ENCODE results near the gene NOS3.

DNA sequence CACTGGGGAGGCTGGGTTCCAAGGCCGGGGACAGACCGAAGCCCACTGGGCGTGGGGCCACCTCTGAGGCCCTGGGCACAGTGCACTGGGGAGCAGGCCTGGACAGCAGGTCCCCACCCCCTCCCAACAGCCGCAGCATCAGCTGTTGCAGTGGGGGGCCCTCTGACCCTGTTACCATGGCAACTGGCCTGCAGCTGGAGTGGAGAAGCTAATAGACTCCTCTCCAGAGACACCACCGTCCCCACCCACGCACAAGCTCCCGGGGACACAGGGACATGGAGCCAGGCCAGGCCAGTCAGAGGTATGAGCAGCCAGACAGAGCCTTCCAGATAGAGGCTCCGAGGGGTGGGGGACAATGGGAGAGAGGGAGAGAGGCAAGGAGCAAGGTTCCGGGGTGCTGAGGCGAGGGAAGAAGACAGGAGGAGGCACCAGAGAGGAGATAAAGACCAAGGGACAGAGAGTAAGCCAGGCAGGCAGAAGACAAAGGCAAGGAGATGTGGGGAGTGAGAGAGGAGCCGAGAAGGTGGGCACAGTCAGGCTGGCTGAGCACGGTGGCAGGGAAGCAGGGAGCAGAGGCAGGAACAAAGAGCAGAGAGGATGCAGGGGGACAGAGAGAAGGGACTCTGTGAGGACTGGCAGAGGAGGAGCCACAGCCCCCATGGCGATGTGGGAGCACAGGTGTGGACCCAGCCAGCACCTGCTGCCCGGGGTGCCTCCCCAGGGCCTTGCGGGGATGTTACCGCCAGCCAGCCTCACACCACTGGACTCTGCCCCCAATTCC lies 19.4 kb upstream of the NOS3 start:
- TF ChIP-seq, protein P1, sequence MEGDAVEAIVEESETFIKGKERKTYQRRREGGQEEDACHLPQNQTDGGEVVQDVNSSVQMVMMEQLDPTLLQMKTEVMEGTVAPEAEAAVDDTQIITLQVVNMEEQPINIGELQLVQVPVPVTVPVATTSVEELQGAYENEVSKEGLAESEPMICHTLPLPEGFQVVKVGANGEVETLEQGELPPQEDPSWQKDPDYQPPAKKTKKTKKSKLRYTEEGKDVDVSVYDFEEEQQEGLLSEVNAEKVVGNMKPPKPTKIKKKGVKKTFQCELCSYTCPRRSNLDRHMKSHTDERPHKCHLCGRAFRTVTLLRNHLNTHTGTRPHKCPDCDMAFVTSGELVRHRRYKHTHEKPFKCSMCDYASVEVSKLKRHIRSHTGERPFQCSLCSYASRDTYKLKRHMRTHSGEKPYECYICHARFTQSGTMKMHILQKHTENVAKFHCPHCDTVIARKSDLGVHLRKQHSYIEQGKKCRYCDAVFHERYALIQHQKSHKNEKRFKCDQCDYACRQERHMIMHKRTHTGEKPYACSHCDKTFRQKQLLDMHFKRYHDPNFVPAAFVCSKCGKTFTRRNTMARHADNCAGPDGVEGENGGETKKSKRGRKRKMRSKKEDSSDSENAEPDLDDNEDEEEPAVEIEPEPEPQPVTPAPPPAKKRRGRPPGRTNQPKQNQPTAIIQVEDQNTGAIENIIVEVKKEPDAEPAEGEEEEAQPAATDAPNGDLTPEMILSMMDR (CRISPR knock-in tag; IDR thresholded peaks at IDR 0.05), result no peak
- TF ChIP-seq ZZZ3 (CRISPR knock-in tag; IDR thresholded peaks at IDR 0.05; ENCODE audit: borderline replicate concordance) (no peak), RFXAP (CRISPR knock-in tag; IDR thresholded peaks at IDR 0.05; ENCODE audit: borderline replicate concordance) (no peak), PHF20 (CRISPR knock-in tag; IDR thresholded peaks at IDR 0.05) (no peak), TAF1 (CRISPR knock-in tag; IDR thresholded peaks at IDR 0.05) (no peak), HOXA7 (CRISPR knock-in tag; IDR thresholded peaks at IDR 0.05) (no peak), ZNF3 (CRISPR knock-in tag; IDR thresholded peaks at IDR 0.05) (no peak), MIXL1 (CRISPR knock-in tag; IDR thresholded peaks at IDR 0.05) (no peak), SOX13 (IDR thresholded peaks at IDR 0.05) (no peak), SOX13 (CRISPR knock-in tag; conservative IDR thresholded peaks at IDR 0.05 in 1 of 2, IDR thresholded peaks at IDR 0.05 in 1 of 2) (no peak)
- TF ChIP-seq, protein P2, sequence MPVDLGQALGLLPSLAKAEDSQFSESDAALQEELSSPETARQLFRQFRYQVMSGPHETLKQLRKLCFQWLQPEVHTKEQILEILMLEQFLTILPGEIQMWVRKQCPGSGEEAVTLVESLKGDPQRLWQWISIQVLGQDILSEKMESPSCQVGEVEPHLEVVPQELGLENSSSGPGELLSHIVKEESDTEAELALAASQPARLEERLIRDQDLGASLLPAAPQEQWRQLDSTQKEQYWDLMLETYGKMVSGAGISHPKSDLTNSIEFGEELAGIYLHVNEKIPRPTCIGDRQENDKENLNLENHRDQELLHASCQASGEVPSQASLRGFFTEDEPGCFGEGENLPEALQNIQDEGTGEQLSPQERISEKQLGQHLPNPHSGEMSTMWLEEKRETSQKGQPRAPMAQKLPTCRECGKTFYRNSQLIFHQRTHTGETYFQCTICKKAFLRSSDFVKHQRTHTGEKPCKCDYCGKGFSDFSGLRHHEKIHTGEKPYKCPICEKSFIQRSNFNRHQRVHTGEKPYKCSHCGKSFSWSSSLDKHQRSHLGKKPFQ (CRISPR knock-in tag; IDR thresholded peaks at IDR 0.05; ENCODE audit: insufficient replicate concordance), result no peak
- TF ChIP-seq, protein P3, sequence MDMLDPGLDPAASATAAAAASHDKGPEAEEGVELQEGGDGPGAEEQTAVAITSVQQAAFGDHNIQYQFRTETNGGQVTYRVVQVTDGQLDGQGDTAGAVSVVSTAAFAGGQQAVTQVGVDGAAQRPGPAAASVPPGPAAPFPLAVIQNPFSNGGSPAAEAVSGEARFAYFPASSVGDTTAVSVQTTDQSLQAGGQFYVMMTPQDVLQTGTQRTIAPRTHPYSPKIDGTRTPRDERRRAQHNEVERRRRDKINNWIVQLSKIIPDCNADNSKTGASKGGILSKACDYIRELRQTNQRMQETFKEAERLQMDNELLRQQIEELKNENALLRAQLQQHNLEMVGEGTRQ (IDR thresholded peaks at IDR 0.05; ENCODE audit: low read depth, low read length), result no peak
- TF ChIP-seq, protein P3 (CRISPR knock-in tag; IDR thresholded peaks at IDR 0.05; ENCODE audit: borderline replicate concordance), result no peak
- TF ChIP-seq, protein P4, sequence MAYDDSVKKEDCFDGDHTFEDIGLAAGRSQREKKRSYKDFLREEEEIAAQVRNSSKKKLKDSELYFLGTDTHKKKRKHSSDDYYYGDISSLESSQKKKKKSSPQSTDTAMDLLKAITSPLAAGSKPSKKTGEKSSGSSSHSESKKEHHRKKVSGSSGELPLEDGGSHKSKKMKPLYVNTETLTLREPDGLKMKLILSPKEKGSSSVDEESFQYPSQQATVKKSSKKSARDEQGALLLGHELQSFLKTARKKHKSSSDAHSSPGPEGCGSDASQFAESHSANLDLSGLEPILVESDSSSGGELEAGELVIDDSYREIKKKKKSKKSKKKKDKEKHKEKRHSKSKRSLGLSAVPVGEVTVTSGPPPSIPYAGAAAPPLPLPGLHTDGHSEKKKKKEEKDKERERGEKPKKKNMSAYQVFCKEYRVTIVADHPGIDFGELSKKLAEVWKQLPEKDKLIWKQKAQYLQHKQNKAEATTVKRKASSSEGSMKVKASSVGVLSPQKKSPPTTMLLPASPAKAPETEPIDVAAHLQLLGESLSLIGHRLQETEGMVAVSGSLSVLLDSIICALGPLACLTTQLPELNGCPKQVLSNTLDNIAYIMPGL (CRISPR knock-in tag; IDR thresholded peaks at IDR 0.05; ENCODE audit: borderline replicate concordance in 1 of 2, low read depth in 1 of 2), result no peak
